Mucosa of gallbladder (tissue), 1 donor: ENCODE results near the gene RAB44. TPM values are rescaled to one million over a fixed set of nuclear protein-coding genes. Genes with fewer than 3 reads are reported as not detected.
A peak's percentile ranks its signal among the peaks of the same experiment; 100 is the strongest.

Experiments used
- DNase-seq: peaks from one replicate; pipeline ENCODE4 v3.0.0-alpha.2; 2020; ENCODE audit warnings: low spot score
- total RNA-seq: library from RNA; stranded (reverse); gene quantifications from one replicate; pipeline ENCODE4 v1.2.1, GENCODE V29; 2021
- donor health status: DM: no; HTN: no; CAD: no.

The RAB44 gene
- total RNA-seq, 1 donor from 2014 or later = 0.75 TPM

- no peak for DNase-seq
These were observed 33.1 kb downstream of the RAB44 start for GRCh38 chr6:36730424-36731380.

GRCh38 chr6:36731622-36732310 is 34.1 kb downstream of the RAB44 start:
- DNase-seq = no peak

- DNase-seq = no peak
These were observed 35.7 kb downstream of the RAB44 start for GRCh38 chr6:36733300-36733699.

GRCh38 chr6:36734486-36735060 is 36.9 kb downstream of the RAB44 start:
- DNase-seq = no peak

GRCh38 chr6:36735110-36736071 is 37.8 kb downstream of the RAB44 start:
- peak; percentile 71 for DNase-seq

GRCh38 chr6:36737043-36737785 is 39.6 kb downstream of the RAB44 start:
- no peak for DNase-seq

- DNase-seq = no peak
These were observed 40.5 kb downstream of the RAB44 start for GRCh38 chr6:36738108-36738507.

GRCh38 chr6:36739947-36740817 is 42.6 kb downstream of the RAB44 start:
- DNase-seq = no peak

- DNase-seq = no peak
These were observed 43.2 kb downstream of the RAB44 start for GRCh38 chr6:36740818-36741179.

GRCh38 chr6:36742146-36742545 is 44.5 kb downstream of the RAB44 start:
- no peak for DNase-seq

- DNase-seq = no peak
These were observed 45.4 kb downstream of the RAB44 start for GRCh38 chr6:36743032-36743431.

GRCh38 chr6:36743538-36744303 is 46.1 kb downstream of the RAB44 start:
- DNase-seq = no peak

GRCh38 chr6:36744304-36744673 is 46.7 kb downstream of the RAB44 start:
- DNase-seq = no peak

- no peak for DNase-seq
These were observed 47.7 kb downstream of the RAB44 start for GRCh38 chr6:36745283-36745682.

GRCh38 chr6:36745836-36746235 is 48.2 kb downstream of the RAB44 start:
- no peak for DNase-seq

- DNase-seq = no peak
These were observed 48.6 kb downstream of the RAB44 start for GRCh38 chr6:36746251-36746650.

- DNase-seq = no peak
These were observed 52.3 kb downstream of the RAB44 start for GRCh38 chr6:36749829-36750489.

GRCh38 chr6:36751091-36751490 is 53.5 kb downstream of the RAB44 start:
- DNase-seq = no peak

GRCh38 chr6:36751833-36752186 is 54.2 kb downstream of the RAB44 start:
- DNase-seq = no peak
